ENCODE results near the gene NANP. TPM values are rescaled to one million over a fixed set of nuclear protein-coding genes. Genes with fewer than 3 reads are reported as not detected.

The NANP gene
- total and polyA plus RNA-seq, 2 of the 13 experiments (the other 11 are each of a cell fraction or from before 2014, with no cell fraction given), result 8.9 to 21.5 TPM

DNA sequence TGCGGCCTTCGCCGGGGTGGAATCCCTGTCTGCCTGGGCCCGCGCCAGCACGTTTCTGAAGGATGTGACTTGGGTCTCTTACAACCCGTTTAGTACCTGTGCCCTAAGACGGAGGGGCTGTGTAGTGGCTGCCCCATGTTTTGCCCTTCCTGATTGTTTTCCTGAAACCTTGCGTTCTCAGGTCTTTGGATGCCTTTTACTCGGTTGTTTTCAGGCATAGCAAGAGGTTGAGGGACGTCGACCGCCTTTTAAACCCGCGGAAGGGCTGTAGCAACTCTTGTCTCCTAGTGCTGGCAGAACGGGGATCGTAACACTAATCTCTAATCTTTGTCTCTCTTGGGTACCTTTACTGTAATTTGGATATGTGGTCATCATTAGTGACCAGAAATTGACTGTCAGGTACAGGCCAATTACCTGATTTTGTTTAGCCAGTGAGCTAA is 706 bp upstream of the NANP start (continued):
- no peak for TF ChIP-seq ZNF276 (CRISPR knock-in tag; IDR thresholded peaks at IDR 0.05; ENCODE audit: low read depth)
- TF ChIP-seq SOX6 (IDR thresholded peaks at IDR 0.05), result no peak
- TF ChIP-seq SOX6 (CRISPR knock-in tag; IDR thresholded peaks at IDR 0.05), result 0 out of 2 replicates have a peak, but pooled peaks have one; percentile 1
- TF ChIP-seq ZNF512B (CRISPR knock-in tag; IDR thresholded peaks at IDR 0.05; ENCODE audit: borderline replicate concordance), result no peak
- TF ChIP-seq ZNF792 (CRISPR knock-in tag; IDR thresholded peaks at IDR 0.05), result no peak
- no peak; the same call in 1 of the 2 replicates for TF ChIP-seq BRF2 (CRISPR knock-in tag; IDR thresholded peaks at IDR 0.05)
- no peak; the same call in none of the 2 replicates for TF ChIP-seq ZNF530 (CRISPR knock-in tag; IDR thresholded peaks at IDR 0.05; ENCODE audit: low read depth)
- TF ChIP-seq ONECUT2 (CRISPR knock-in tag; IDR thresholded peaks at IDR 0.05), result no peak
- TF ChIP-seq ZNF20 (CRISPR knock-in tag; IDR thresholded peaks at IDR 0.05), result no peak
- TF ChIP-seq GTF3A (CRISPR knock-in tag; conservative IDR thresholded peaks at IDR 0.05), result no peak
- TF ChIP-seq GATAD2A (CRISPR knock-in tag; IDR thresholded peaks at IDR 0.05), result no peak
- TF ChIP-seq ZNF800 (CRISPR knock-in tag; IDR thresholded peaks at IDR 0.05), result no peak
- TF ChIP-seq AGO2 (optimal IDR thresholded peaks at IDR 0.05; ENCODE audit: low read depth, low read length), result peak; percentile 52
- no peak for TF ChIP-seq FOXA3 (CRISPR knock-in tag; IDR thresholded peaks at IDR 0.05)
- TF ChIP-seq NFATC3 (CRISPR knock-in tag; IDR thresholded peaks at IDR 0.05), result no peak
- TF ChIP-seq PRDM10 (CRISPR knock-in tag; IDR thresholded peaks at IDR 0.05; ENCODE audit: low read depth), result no peak
- TF ChIP-seq JUN (CRISPR knock-in tag; IDR thresholded peaks at IDR 0.05), result no peak
- no peak for TF ChIP-seq ASH2L (IDR thresholded peaks at IDR 0.05; ENCODE audit: insufficient read length, low read depth, low read length)
- peak; percentile 93; the same call in 1 of the 2 replicates for TF ChIP-seq FLYWCH1 (CRISPR knock-in tag; IDR thresholded peaks at IDR 0.05)
- no peak for TF ChIP-seq MEIS2 (CRISPR knock-in tag; IDR thresholded peaks at IDR 0.05)

Data from HepG2 (cell line).